Upper lobe of left lung (tissue), 6 donors: ENCODE measurements around the gene SPAG7. TPM values are rescaled to one million over a fixed set of nuclear protein-coding genes. Genes with fewer than 3 reads are reported as not detected.

Experiments used
- ATAC-seq, 2 donors: fragments of 200-7000 bp; cut with Tn5 transposase; one replicate each; pipeline ENCODE4 v1.9.1; 2022; ENCODE audit warnings: mild to moderate bottlenecking in 2 of 2, moderate library complexity in 2 of 2; ENCODE audit not compliant: low FRiP score in 2 of 2
- DNase-seq, 2 donors: peaks; one replicate each; pipeline ENCODE4 v3.0.0-alpha.2; 2019 to 2020
- H3K27ac ChIP-seq, 4 donors: fragments of 200-600 bp; sonication (generic); one replicate each; pipeline ENCODE4 v1.5.1; 2016 to 2019
- H3K27me3 ChIP-seq, 4 donors: fragments of 200-600 bp; sonication (generic); one replicate each; pipeline ENCODE4 v1.5.1; 2017 to 2019
- H3K36me3 ChIP-seq, 4 donors: fragments of 200-600 bp; sonication (generic); one replicate each; pipeline ENCODE4 v1.5.1; 2016 to 2019
- H3K4me1 ChIP-seq, 4 donors: fragments of 200-600 bp; sonication (generic); one replicate each; pipeline ENCODE4 v1.5.1; 2018 to 2019
- H3K4me3 ChIP-seq, 4 donors: fragments of 200-600 bp; sonication (generic); one replicate each; pipeline ENCODE4 v1.5.1; 2017 to 2019; ENCODE audit warnings: mild to moderate bottlenecking in 2 of 4, moderate library complexity in 1 of 4
- H3K9me3 ChIP-seq, 4 donors: fragments of 200-600 bp; sonication (generic); one replicate each; pipeline ENCODE4 v1.5.1; 2018 to 2019
- EP300 ChIP-seq, 4 donors: sonication (generic); formaldehyde crosslinking; IDR thresholded peaks; one replicate each; pipeline ENCODE4 v1.5.1; 2017; ENCODE audit warnings: antibody characterized with exemption in 4 of 4, control low read depth in 2 of 4
- POLR2A ChIP-seq, 4 donors: fragments of 450-650 bp; IDR thresholded peaks; one replicate each; pipeline ENCODE4 v1.5.1; 2016 to 2017; ENCODE audit warnings: antibody characterized with exemption in 4 of 4, mild to moderate bottlenecking in 2 of 4
- POLR2AphosphoS5 ChIP-seq, 2 donors: sonication (generic); formaldehyde crosslinking; IDR thresholded peaks; one replicate each; pipeline ENCODE4 v1.5.1; 2017; ENCODE audit warnings: antibody characterized with exemption in 2 of 2
- WGBS, 2 donors: methylation state at CpG; one replicate each; pipeline ENCODE4 v1.1.5; 2017 to 2018; 5-methylcytosine and 5-hydroxymethylcytosine counted together
- total RNA-seq, 6 donors: library from RNA; depleted of rRNA in 4 of 6; stranded (reverse); fragments of >200 nt in 4 of 6; gene quantifications; one replicate each; pipeline versions ENCODE4 v1.1.0 to v1.2.1, GENCODE V29; 2016 to 2021
- TF ChIP-seq, protein P1 (sequence below), 6 experiments: fragments of 450-650 bp in 4 of 6; fragments of 200-600 bp in 2 of 6; sonication (generic) in 2 of 6; IDR thresholded peaks; one replicate each; pipeline ENCODE4 v1.5.1; 2016 to 2019; ENCODE audit warnings: antibody characterized with exemption in 6 of 6
- donor health status: DM: no; HTN: no; CAD: no; lungs with moderate emphysema.
- donor health status: DM: no; HTN: yes; CAD: no; lungs with severe emphysema.

Gene SPAG7
- total RNA-seq, 6 donors from 2014 or later: 48.2 to 66.4 (median 63.8) TPM

- TF ChIP-seq POLR2AphosphoS5 (IDR thresholded peaks at IDR 0.05): no peak
- H3K4me3 ChIP-seq: peak overlapping the region in 3 of 4 donors; percentile 66 to 85 (median 82)
- H3K27ac ChIP-seq: peak overlapping the region; percentile 90 to 95 (median 94)
- WGBS, 2 donors: 77 to 78% methylated on average over 12 to 15 of the region's 15 CpGs
- ATAC-seq: no peak
- peaks cover 9 to 54% (median 38%) of the 10 kb centered on the region in 4 donors for H3K36me3 ChIP-seq
- no peaks in the 10 kb centered on the region for H3K27me3 ChIP-seq
- peaks cover 26 to 42% (median 35%) of the 10 kb centered on the region in 4 donors for H3K4me1 ChIP-seq
- no peaks in the 10 kb centered on the region for H3K9me3 ChIP-seq
- peak in 1 of 2 donors; percentile 83 for DNase-seq
Observed at GRCh38 chr17:4969047-4969550, 1.5 kb upstream of the SPAG7 start.

DNA sequence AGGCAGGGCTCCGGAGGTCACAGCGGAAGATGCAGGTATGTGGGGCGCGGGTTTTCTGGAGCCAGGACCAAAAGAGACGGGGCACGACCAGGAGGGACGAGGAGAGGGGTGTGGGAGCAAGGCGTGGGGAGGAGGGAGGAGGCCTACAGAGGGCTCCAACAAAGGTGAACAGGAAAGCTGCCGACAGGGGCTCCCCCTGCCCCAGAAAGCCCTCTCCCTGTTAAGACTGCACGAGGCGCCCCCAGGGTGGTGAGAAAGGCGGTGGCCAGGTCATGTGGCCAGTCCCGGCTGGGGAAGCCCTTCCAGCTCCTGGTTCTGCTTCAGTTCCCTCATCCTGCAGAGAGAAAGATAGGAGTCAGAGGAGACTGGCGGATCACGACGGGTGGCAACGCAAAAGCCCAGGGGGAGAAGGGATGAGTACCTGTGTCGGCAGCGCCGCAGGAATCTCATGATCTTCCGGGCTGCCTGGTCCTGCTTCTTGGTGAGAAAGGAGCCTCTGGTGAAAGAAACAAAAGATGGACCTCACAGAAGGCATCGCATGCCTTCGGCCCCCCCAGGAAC lies 949 bp upstream of the SPAG7 start:
- H3K27ac ChIP-seq: peak overlapping the region; percentile 90 to 95 (median 94)
- no peaks in the 10 kb centered on the region for H3K27me3 ChIP-seq
- H3K4me3 ChIP-seq: peak overlapping the region; percentile 43 to 85 (median 74)
- TF ChIP-seq POLR2A (IDR thresholded peaks at IDR 0.05): no peak
- TF ChIP-seq, protein P1, sequence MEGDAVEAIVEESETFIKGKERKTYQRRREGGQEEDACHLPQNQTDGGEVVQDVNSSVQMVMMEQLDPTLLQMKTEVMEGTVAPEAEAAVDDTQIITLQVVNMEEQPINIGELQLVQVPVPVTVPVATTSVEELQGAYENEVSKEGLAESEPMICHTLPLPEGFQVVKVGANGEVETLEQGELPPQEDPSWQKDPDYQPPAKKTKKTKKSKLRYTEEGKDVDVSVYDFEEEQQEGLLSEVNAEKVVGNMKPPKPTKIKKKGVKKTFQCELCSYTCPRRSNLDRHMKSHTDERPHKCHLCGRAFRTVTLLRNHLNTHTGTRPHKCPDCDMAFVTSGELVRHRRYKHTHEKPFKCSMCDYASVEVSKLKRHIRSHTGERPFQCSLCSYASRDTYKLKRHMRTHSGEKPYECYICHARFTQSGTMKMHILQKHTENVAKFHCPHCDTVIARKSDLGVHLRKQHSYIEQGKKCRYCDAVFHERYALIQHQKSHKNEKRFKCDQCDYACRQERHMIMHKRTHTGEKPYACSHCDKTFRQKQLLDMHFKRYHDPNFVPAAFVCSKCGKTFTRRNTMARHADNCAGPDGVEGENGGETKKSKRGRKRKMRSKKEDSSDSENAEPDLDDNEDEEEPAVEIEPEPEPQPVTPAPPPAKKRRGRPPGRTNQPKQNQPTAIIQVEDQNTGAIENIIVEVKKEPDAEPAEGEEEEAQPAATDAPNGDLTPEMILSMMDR (IDR thresholded peaks at IDR 0.05): no peak
- TF ChIP-seq POLR2AphosphoS5 (IDR thresholded peaks at IDR 0.05): no peak
- DNase-seq: no peak
- 45 to 48% methylated on average over 23 of the region's 23 CpGs for WGBS, 2 donors
- peaks cover 9 to 49% (median 34%) of the 10 kb centered on the region in 4 donors for H3K36me3 ChIP-seq
- no peak for ATAC-seq
- no peaks in the 10 kb centered on the region for H3K9me3 ChIP-seq
- peaks cover 26 to 38% (median 33%) of the 10 kb centered on the region in 4 donors for H3K4me1 ChIP-seq

DNA sequence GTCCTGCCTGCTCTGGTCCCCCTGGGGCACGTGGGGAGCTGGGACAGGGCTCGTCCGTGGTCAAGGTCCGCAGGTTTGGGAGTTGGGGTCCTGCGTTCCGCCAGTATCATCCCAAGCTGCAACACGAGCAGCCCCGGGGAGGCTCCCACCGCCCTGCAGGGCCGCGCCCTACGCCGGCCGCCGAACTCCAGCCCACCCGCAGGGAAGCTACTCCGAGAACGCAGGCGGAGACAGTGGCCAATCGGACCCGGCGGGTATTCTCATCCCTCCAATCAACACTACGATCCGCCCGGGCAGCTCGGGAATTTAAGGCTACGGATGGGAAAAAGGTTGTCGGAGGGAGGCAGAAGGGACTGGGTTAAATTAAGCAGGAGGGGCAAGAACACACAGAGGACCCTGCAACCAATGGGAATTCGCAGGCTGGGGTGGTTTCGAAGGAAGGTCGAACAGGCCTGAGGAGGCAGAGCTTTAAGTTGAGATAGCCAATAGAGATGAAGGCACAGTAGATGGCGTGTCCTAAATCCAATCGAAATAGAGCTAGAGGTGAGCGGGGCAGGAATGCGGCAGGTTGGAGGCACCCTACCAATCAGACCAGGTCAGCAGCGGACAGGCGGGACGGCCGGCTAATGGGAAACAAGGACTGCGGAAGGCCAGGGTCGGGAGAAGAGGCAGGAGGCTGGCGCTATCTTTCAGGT lies 626 bp downstream of the SPAG7 start:
- no peaks in the 10 kb centered on the region for H3K9me3 ChIP-seq
- H3K4me1 ChIP-seq: peaks cover 26 to 34% (median 29%) of the 10 kb centered on the region in 4 donors
- peak overlapping the region; percentile 51 to 85 (median 74) for H3K4me3 ChIP-seq
- H3K27ac ChIP-seq: peak overlapping the region; percentile 90 to 95 (median 94)
- peak; percentile 93 to 97 for ATAC-seq
- peaks cover 4 to 34% (median 19%) of the 10 kb centered on the region in 4 donors for H3K36me3 ChIP-seq
- peak; percentile 94 to 99 for DNase-seq
- no peaks in the 10 kb centered on the region for H3K27me3 ChIP-seq
- WGBS, 2 donors: 0% methylated on average over 16 to 28 of the region's 42 CpGs
- TF ChIP-seq POLR2A (IDR thresholded peaks at IDR 0.05) (peak in 2 of 4 donors; percentile 22 to 33), EP300 (IDR thresholded peaks at IDR 0.05) (no peak), POLR2AphosphoS5 (IDR thresholded peaks at IDR 0.05) (peak; percentile 3 to 43)
- TF ChIP-seq, protein P1 (IDR thresholded peaks at IDR 0.05): peak in 1 of 6 experiments; percentile 13

GRCh38 chr17:4965311-4965986 lies 2.2 kb downstream of the SPAG7 start:
- peaks cover 26 to 34% (median 29%) of the 10 kb centered on the region in 4 donors for H3K4me1 ChIP-seq
- TF ChIP-seq POLR2AphosphoS5 (IDR thresholded peaks at IDR 0.05): no peak
- TF ChIP-seq EP300 (IDR thresholded peaks at IDR 0.05): no peak
- no peak for TF ChIP-seq POLR2A (IDR thresholded peaks at IDR 0.05)
- TF ChIP-seq, protein P1 (IDR thresholded peaks at IDR 0.05): no peak
- no peak for ATAC-seq
- WGBS, 2 donors: 93 to 95% methylated on average over 15 of the region's 15 CpGs
- no peaks in the 10 kb centered on the region for H3K27me3 ChIP-seq
- DNase-seq: no peak
- peaks cover 4 to 29% (median 21%) of the 10 kb centered on the region in 4 donors for H3K36me3 ChIP-seq
- peak overlapping the region; percentile 90 to 95 (median 94) for H3K27ac ChIP-seq
- H3K9me3 ChIP-seq: no peaks in the 10 kb centered on the region
- peak overlapping the region in 1 of 4 donors; percentile 85 for H3K4me3 ChIP-seq
